HepG2 (cell line): ENCODE data around the gene FOSL2.

ENCODE experiments used
- EZH2 ChIP-seq: conservative IDR thresholded peaks from 2 replicates; pipeline ENCODE4 v1.6.1; 2012; ENCODE audit warnings: mild to moderate bottlenecking, low read depth, low read length, moderate library complexity
- PHF5A ChIP-seq: IDR thresholded peaks from one replicate; pipeline ENCODE4 v1.6.1; 2018; ENCODE audit warnings: low read depth, missing genetic modification reagents; ENCODE audit not compliant: unreplicated experiment
- RBM22 ChIP-seq: fragments of 200-400 bp; formaldehyde crosslinking; optimal IDR thresholded peaks from 2 replicates; pipeline ENCODE3; 2017; ENCODE audit warnings: mild to moderate bottlenecking, low read length, moderate library complexity
- TF ChIP-seq, protein P1 (sequence below): sonication (generic); formaldehyde crosslinking; IDR thresholded peaks from 2 replicates; pipeline ENCODE4 v1.4.0; 2020; ENCODE audit warnings: missing genetic modification reagents

DNA sequence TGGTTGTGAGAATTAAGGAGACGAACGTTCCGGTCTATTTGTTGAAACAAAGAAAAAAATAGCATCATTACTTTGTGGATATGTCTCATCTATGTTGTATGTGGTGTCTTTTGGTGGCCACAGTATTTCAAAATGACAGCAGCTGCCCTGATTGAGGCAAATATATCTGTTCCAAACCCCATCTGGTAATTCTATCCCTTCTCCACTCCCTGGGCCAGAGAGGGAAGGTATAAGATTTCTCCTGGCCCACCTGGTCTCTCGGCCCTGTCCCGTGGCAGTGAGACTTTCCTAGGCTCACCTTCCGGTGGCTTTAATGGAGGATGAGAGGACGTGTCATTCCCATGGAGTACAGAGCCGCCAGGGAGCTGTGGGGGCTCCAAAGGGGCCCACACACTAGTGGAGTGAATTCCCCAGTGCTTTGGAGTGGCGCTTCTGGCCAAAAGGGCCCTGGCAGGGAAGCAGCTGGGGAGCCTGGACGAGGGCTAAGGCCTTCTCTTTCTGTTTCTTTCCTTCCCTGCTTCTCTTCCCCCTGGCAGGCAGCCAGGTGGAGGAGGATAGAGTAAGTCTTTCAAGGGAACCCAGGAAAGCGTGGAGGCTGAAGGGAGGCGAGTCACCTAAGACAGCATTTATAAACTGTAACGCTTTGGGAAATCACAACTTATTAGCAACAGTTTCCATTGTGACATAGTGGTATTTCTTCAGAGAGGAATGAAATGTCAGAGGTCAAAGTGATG, 5.6 kb downstream of the FOSL2 start:
- TF ChIP-seq EZH2 (no peak), PHF5A (CRISPR knock-in tag) (no peak), RBM22 (no peak)
- TF ChIP-seq, protein P1, sequence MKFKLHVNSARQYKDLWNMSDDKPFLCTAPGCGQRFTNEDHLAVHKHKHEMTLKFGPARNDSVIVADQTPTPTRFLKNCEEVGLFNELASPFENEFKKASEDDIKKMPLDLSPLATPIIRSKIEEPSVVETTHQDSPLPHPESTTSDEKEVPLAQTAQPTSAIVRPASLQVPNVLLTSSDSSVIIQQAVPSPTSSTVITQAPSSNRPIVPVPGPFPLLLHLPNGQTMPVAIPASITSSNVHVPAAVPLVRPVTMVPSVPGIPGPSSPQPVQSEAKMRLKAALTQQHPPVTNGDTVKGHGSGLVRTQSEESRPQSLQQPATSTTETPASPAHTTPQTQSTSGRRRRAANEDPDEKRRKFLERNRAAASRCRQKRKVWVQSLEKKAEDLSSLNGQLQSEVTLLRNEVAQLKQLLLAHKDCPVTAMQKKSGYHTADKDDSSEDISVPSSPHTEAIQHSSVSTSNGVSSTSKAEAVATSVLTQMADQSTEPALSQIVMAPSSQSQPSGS, result no peak
